GM12873 (cell line): Measurements from ENCODE around the gene MRM2.

Source experiments
- CTCF ChIP-seq: IDR thresholded peaks from 2 replicates; pipeline ENCODE4 v1.5.1; 2012; ENCODE audit warnings: low read depth, mild to moderate bottlenecking, moderate library complexity, low read length, control low read depth; ENCODE audit not compliant: insufficient read depth; ENCODE audit errors: missing control alignments

MRM2 gene

DNA sequence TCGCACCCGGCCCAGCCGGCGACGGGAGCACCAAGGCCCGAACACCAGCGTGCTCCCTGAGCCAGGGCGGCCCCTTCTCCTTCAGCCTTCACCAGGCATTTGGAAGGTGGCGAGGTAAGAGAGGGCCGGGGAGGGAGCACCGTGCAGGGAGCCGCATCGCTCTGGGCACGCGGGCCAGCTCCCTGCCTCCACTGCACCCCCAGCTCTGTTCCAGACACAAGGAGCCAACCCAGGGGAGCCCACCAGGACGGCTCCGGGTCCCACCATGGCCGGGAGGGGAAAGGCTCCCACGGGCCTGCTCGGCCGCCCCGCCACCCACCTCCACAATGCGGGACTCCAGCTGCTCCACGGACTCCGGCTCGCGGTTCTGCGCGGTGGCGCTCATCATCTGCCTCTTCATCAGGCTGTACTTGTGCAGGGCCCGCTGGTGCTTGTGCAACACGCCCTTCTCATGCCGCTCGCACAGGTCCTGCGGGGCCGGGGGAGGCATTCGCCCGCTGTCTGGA lies 15.1 kb upstream of the MRM2 start:
- TF ChIP-seq CTCF = no peak

DNA sequence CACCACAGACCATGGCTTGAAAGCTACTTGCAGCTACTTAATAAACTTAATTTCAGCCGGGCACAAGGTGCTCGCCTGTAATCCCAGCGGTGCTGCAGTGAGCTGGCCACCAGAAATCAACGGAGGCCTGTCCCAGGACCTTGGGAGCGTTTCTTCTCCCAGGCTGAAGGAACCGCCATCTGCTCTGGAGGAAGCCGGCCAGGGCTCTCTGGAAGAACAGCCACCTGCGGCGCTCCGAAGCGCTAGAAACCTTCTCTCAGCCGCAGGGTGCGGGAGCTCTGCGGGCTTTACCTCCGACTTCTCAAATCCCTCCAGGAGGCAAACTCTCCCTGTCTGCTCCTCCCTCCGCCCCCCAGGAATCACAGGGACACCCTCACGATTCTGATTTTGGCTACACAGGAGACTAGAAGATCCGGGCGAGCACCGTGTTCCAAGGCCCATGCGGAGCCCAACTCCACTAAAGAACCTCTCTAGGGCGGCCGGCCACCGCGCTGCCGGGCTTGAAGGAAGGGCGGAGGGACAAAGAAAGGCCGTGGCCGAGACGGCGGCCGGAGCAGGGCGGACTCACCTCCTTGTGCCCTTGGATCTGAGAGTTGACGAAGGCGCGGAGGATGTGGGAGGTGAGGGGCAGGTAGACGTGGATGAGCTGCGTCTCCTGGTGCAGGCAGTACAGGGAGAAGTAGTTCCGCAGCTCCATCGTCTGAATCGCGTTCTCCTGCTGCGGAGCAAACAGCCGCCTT lies 14.5 kb upstream of the MRM2 start:
- TF ChIP-seq CTCF = no peak

GRCh38 chr7:2255145-2256139 lies 13.4 kb upstream of the MRM2 start:
- TF ChIP-seq CTCF = no peak

GRCh38 chr7:2254429-2255144 lies 12.6 kb upstream of the MRM2 start:
- no peak for TF ChIP-seq CTCF

- no peak for TF ChIP-seq CTCF
Measured at GRCh38 chr7:2253525-2254244, 11.7 kb upstream of the MRM2 start.

DNA sequence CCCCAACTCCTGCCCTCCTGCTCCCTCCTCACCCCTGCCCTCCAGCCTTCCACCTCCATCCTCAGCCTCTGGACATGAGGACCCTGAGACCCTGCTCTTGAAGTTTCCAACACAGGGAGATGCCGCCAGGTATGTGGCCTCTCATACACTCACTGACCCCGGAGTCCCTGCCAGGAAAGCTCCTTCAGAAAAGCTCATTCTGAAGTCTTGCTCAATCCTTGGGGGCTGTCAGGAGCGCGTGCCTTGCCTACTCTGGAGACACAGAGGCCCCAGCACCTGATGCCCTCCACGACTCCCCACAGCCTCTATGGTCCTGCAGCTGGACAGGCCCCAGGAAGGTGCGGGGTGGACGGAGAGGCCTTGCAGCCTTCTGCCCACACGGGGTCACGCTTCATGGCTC lies 11.0 kb upstream of the MRM2 start:
- no peak for TF ChIP-seq CTCF
